BE2C (cell line): ENCODE data around the gene DDAH1.

ENCODE experiments used
- DNase-seq: peaks from one replicate; pipeline ENCODE4 v3.0.0-alpha.2; 2020
- H3K27me3 ChIP-seq: fragments of 250-450 bp; sonication (Bioruptor Pico); 2 replicates; pipeline ENCODE4 v1.5.1; 2020; ENCODE audit warnings: mild to moderate bottlenecking
- H3K36me3 ChIP-seq: fragments of 250-450 bp; sonication (Bioruptor Pico); 2 replicates; pipeline ENCODE4 v1.5.1; 2020; ENCODE audit warnings: mild to moderate bottlenecking
- H3K4me1 ChIP-seq: fragments of 250-450 bp; sonication (Bioruptor Pico); 2 replicates; pipeline ENCODE4 v1.5.1; 2020
- H3K4me3 ChIP-seq: 2 replicates; pipeline ENCODE4 v1.5.1; 2011; ENCODE audit warnings: low read depth, low read length
- H3K9me3 ChIP-seq: fragments of 250-450 bp; sonication (Bioruptor Pico); 2 replicates; pipeline ENCODE4 v1.5.1; 2020
- CTCF ChIP-seq: IDR thresholded peaks from 2 replicates; pipeline ENCODE4 v1.5.1; 2012; ENCODE audit warnings: mild to moderate bottlenecking, low read depth, low read length

The DDAH1 gene

GRCh38 chr1:85334962-85335361 lies 130.0 kb downstream of the DDAH1 start:
- no peak overlapping the region for H3K4me3 ChIP-seq
- no peaks in the 10 kb centered on the region for H3K4me1 ChIP-seq
- H3K9me3 ChIP-seq, result no peaks in the 10 kb centered on the region
- TF ChIP-seq CTCF, result no peak
- H3K27me3 ChIP-seq, result no peaks in the 10 kb centered on the region
- no peak for DNase-seq
- H3K36me3 ChIP-seq, result no peaks in the 10 kb centered on the region

- Histone ChIP-seq H3K9me3 (no peaks in the 10 kb centered on the region), H3K27me3 (no peaks in the 10 kb centered on the region), H3K4me3 (no peak overlapping the region), H3K36me3 (no peaks in the 10 kb centered on the region), H3K4me1 (no peaks in the 10 kb centered on the region)
- TF ChIP-seq CTCF, result no peak
- DNase-seq, result no peak
Measured at GRCh38 chr1:85333186-85333585, 131.8 kb downstream of the DDAH1 start.

GRCh38 chr1:85332575-85332974 lies 132.4 kb downstream of the DDAH1 start:
- Histone ChIP-seq H3K4me1 (no peaks in the 10 kb centered on the region), H3K4me3 (no peak overlapping the region), H3K9me3 (no peaks in the 10 kb centered on the region), H3K36me3 (no peaks in the 10 kb centered on the region), H3K27me3 (no peaks in the 10 kb centered on the region)
- no peak for DNase-seq
- TF ChIP-seq CTCF, result no peak

GRCh38 chr1:85330711-85331290 lies 134.2 kb downstream of the DDAH1 start:
- no peak for TF ChIP-seq CTCF
- no peaks in the 10 kb centered on the region for H3K36me3 ChIP-seq
- no peaks in the 10 kb centered on the region for H3K27me3 ChIP-seq
- no peak overlapping the region for H3K4me3 ChIP-seq
- no peaks in the 10 kb centered on the region for H3K9me3 ChIP-seq
- H3K4me1 ChIP-seq, result no peaks in the 10 kb centered on the region
- DNase-seq, result no peak

GRCh38 chr1:85330214-85330631 lies 134.7 kb downstream of the DDAH1 start:
- no peak overlapping the region for H3K4me3 ChIP-seq
- no peaks in the 10 kb centered on the region for H3K27me3 ChIP-seq
- TF ChIP-seq CTCF, result no peak
- no peaks in the 10 kb centered on the region for H3K36me3 ChIP-seq
- H3K9me3 ChIP-seq, result no peaks in the 10 kb centered on the region
- no peak for DNase-seq
- H3K4me1 ChIP-seq, result no peaks in the 10 kb centered on the region

GRCh38 chr1:85328713-85329397 lies 136.1 kb downstream of the DDAH1 start:
- no peaks in the 10 kb centered on the region for H3K36me3 ChIP-seq
- no peaks in the 10 kb centered on the region for H3K9me3 ChIP-seq
- no peak overlapping the region for H3K4me3 ChIP-seq
- H3K27me3 ChIP-seq, result no peaks in the 10 kb centered on the region
- no peaks in the 10 kb centered on the region for H3K4me1 ChIP-seq
- no peak for DNase-seq
- no peak for TF ChIP-seq CTCF
